ENCODE data around the gene MRPL39. TPM values are rescaled to one million over a fixed set of nuclear protein-coding genes. Genes with fewer than 3 reads are reported as not detected.

MRPL39 gene
- polyA plus RNA-seq, 1 of the 3 experiments (the other 2 are of a cell fraction): 26.9 TPM

GRCh38 chr21:25541042-25541441, 66.2 kb downstream of the MRPL39 start:
- Histone ChIP-seq H3K27ac (ENCODE audit: low read depth in 2 of 2, low read length in 1 of 2) (no peak overlapping the region), H3K9ac (no peak overlapping the region), H3K4me3 (ENCODE audit: low read depth in 2 of 2, low read length in 1 of 2) (no peak overlapping the region), H3K9me3 (peaks cover 11% of the 10 kb centered on the region; the same call in 1 of the 2 replicates), H3F3A (replicated peaks; ENCODE audit: insufficient read depth) (no peaks in the 10 kb centered on the region), H3K27me3 (ENCODE audit: insufficient read depth) (no peaks in the 10 kb centered on the region), H3K4me2 (no peak overlapping the region), H3K9me2 (no peaks in the 10 kb centered on the region), H3K4me1 (ENCODE audit: control insufficient read depth in 1 of 2, insufficient read depth in 2 of 2, low read depth in 1 of 2, low read length in 1 of 2) (no peaks in the 10 kb centered on the region), H4K20me1 (ENCODE audit: insufficient read depth) (no peaks in the 10 kb centered on the region), H3K36me3 (replicated peaks in 1 of 2; ENCODE audit: control insufficient read depth in 1 of 2, insufficient read depth in 2 of 2, low read length in 1 of 2) (peaks cover 0 to 2% of the 10 kb centered on the region in 2 experiments), H2AFZ (ENCODE audit: low read depth) (no peak overlapping the region), H3K79me2 (ENCODE audit: insufficient read depth) (no peaks in the 10 kb centered on the region)
- 4% methylated on average over 2 of the region's 2 CpGs for WGBS (ENCODE audit: low lambda C conversion rate)
- no peak for DNase-seq
- ChIA-PET CTCF (no interaction called here), POLR2A (no interaction called here)
- TF ChIP-seq IRF3 (IDR thresholded peaks at IDR 0.05; ENCODE audit: low read depth, low read length) (no peak), RCOR1 (IDR thresholded peaks at IDR 0.05; ENCODE audit: low read length) (no peak), NRF1 (IDR thresholded peaks at IDR 0.05; ENCODE audit: low read depth, low read length) (no peak), FOXJ3 (CRISPR knock-in tag; IDR thresholded peaks at IDR 0.05) (no peak), RFX5 (IDR thresholded peaks at IDR 0.05; ENCODE audit: low read length) (no peak), MEF2A (IDR thresholded peaks at IDR 0.05; ENCODE audit: borderline replicate concordance, low read depth) (no peak), NFIC (IDR thresholded peaks at IDR 0.05; ENCODE audit: borderline replicate concordance) (no peak), YY1 (IDR thresholded peaks at IDR 0.05; ENCODE audit: low read depth) (no peak), ZBTB33 (IDR thresholded peaks at IDR 0.05; ENCODE audit: borderline replicate concordance, low read depth) (no peak), TAF1 (IDR thresholded peaks at IDR 0.05; ENCODE audit: borderline replicate concordance, low read depth, low read length) (no peak), CTCF (IDR thresholded peaks at IDR 0.05) (no peak), EP300 (IDR thresholded peaks at IDR 0.05; ENCODE audit: borderline replicate concordance in 1 of 2, low read depth in 1 of 2, low read length in 1 of 2) (no peak), TCF12 (IDR thresholded peaks at IDR 0.05) (no peak), SIN3A (IDR thresholded peaks at IDR 0.05; ENCODE audit: borderline replicate concordance, low read depth, low read length) (no peak), CHD2 (IDR thresholded peaks at IDR 0.05; ENCODE audit: low read length, partially characterized antibody) (no peak), USF1 (IDR thresholded peaks at IDR 0.05; ENCODE audit: borderline replicate concordance, low read depth) (no peak), EZH2phosphoT487 (IDR thresholded peaks at IDR 0.05; ENCODE audit: borderline replicate concordance, low read depth) (no peak)
